ENCODE measurements around the gene CNTNAP2. TPM values are rescaled to one million over a fixed set of nuclear protein-coding genes. Genes with fewer than 3 reads are reported as not detected.

Gene CNTNAP2
- total RNA-seq, 1 donor: under 0.01 TPM

DNA sequence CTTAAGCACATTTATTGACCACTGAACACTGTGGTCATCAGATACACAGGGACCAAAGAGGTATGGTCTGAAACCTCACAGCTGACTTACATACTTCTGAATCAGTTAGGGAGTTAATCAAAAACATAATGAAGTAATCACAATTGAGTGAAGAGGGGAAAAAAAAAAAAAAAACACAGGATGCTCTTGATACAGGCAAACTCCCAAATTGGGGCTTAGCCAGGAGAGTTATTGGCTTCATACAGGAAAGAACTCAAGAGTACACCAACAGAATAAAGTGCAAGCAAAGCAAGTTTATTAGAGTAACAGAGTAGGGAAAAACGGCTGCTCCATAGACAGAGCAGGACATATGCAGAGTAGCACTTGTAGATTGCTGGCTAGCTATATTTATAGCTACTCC is 917.0 kb downstream of the CNTNAP2 start:
- TF ChIP-seq, protein P1, sequence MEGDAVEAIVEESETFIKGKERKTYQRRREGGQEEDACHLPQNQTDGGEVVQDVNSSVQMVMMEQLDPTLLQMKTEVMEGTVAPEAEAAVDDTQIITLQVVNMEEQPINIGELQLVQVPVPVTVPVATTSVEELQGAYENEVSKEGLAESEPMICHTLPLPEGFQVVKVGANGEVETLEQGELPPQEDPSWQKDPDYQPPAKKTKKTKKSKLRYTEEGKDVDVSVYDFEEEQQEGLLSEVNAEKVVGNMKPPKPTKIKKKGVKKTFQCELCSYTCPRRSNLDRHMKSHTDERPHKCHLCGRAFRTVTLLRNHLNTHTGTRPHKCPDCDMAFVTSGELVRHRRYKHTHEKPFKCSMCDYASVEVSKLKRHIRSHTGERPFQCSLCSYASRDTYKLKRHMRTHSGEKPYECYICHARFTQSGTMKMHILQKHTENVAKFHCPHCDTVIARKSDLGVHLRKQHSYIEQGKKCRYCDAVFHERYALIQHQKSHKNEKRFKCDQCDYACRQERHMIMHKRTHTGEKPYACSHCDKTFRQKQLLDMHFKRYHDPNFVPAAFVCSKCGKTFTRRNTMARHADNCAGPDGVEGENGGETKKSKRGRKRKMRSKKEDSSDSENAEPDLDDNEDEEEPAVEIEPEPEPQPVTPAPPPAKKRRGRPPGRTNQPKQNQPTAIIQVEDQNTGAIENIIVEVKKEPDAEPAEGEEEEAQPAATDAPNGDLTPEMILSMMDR (IDR thresholded peaks at IDR 0.05; ENCODE audit: insufficient read depth, low read length): no peak
- H3K4me3 ChIP-seq (ENCODE audit: low read depth, low read length): no peak overlapping the region
- DNase-seq (ENCODE audit: low read depth): no peak

- no peak overlapping the region for H3K4me3 ChIP-seq (ENCODE audit: low read depth, low read length)
- DNase-seq (ENCODE audit: low read depth): no peak
- TF ChIP-seq, protein P1 (IDR thresholded peaks at IDR 0.05; ENCODE audit: insufficient read depth, low read length): no peak
Observed at GRCh38 chr7:147041438-147041837, 924.8 kb downstream of the CNTNAP2 start.

DNA sequence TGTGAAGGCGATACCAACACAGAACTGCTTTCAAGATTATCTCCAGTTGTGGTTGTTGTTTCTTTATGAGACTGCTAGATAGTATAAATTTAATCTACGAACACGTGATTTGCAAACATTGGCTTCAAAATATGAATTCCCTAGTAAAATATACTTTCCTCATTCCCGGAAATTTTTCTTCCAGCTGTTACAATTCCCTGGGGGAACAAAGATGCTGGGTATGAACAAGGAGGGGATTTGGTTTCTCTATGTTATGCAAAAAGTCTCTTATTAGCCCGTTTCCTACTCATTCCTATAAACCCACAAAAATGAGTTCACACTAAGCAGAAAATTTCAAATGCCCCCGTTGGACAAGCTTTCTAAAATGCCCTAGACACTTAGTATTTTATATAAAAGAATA is 928.3 kb downstream of the CNTNAP2 start:
- DNase-seq (ENCODE audit: low read depth): no peak
- TF ChIP-seq, protein P1 (IDR thresholded peaks at IDR 0.05; ENCODE audit: insufficient read depth, low read length): no peak
- no peak overlapping the region for H3K4me3 ChIP-seq (ENCODE audit: low read depth, low read length)

GRCh38 chr7:147047696-147048095 is 931.1 kb downstream of the CNTNAP2 start:
- DNase-seq (ENCODE audit: low read depth): no peak
- TF ChIP-seq, protein P1 (IDR thresholded peaks at IDR 0.05; ENCODE audit: insufficient read depth, low read length): no peak
- no peak overlapping the region for H3K4me3 ChIP-seq (ENCODE audit: low read depth, low read length)

- DNase-seq (ENCODE audit: low read depth): no peak
- H3K4me3 ChIP-seq (ENCODE audit: low read depth, low read length): no peak overlapping the region
- TF ChIP-seq, protein P1 (IDR thresholded peaks at IDR 0.05; ENCODE audit: insufficient read depth, low read length): no peak
Observed at GRCh38 chr7:147048864-147049263, 932.3 kb downstream of the CNTNAP2 start.

GRCh38 chr7:147052818-147053217 is 936.2 kb downstream of the CNTNAP2 start:
- TF ChIP-seq, protein P1 (IDR thresholded peaks at IDR 0.05; ENCODE audit: insufficient read depth, low read length): no peak
- H3K4me3 ChIP-seq (ENCODE audit: low read depth, low read length): no peak overlapping the region
- DNase-seq (ENCODE audit: low read depth): no peak

DNA sequence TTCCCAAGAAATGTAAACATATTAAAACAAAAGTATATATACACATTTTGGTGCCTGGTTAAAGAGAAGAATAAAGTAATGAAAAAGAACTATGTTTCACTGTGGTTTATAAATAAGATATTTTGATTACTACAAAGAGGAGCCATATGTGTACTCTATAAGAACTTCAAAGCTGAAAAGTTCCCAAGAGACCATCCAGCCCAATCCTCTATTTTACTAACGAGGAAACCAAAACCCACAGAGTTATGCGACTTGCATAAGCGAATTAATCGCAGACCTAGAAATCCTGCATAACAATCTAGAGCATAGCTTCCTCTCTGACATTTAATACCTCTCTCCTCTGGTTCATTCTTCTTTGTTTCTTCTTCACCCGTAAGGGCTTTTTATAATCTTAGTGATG is 937.1 kb downstream of the CNTNAP2 start:
- no peak for DNase-seq (ENCODE audit: low read depth)
- TF ChIP-seq, protein P1 (IDR thresholded peaks at IDR 0.05; ENCODE audit: insufficient read depth, low read length): no peak
- no peak overlapping the region for H3K4me3 ChIP-seq (ENCODE audit: low read depth, low read length)

Measured in fibroblast of the aortic adventitia (primary cell).